Posterior vena cava (tissue), 2 donors: ENCODE measurements around the gene CACNG5. TPM values are rescaled to one million over a fixed set of nuclear protein-coding genes. Genes with fewer than 3 reads are reported as not detected.
"Not testable (repeated sequence)": the region's sequence is repeated elsewhere in the genome, so short reads cannot be mapped to it uniquely, and the experiment has no call there.

ENCODE experiments used
- DNase-seq: peaks from one replicate; pipeline ENCODE4 v3.0.0-alpha.2; 2020; ENCODE audit warnings: low spot score
- intact Hi-C, 2 donors: fragments of 100-400 bp; cut with DNase I; formaldehyde crosslinking; loops; one replicate each; pipeline versions ENCODE4 v1.14.1 to v1.14.2; 2022 to 2023
- total RNA-seq, 2 donors: library from RNA; stranded (reverse); fragmentation: NEBNext Ultra II Directional; extraction: Animal tissue kit (Norgen Biotek cat#: 25700); gene quantifications; one replicate each; pipeline ENCODE4 v1.2.1, GENCODE V29; 2021
- donor health status: DM: yes; HTN: yes; CAD: no.
- donor health status: DM: yes; HTN: yes; CAD: no.

The CACNG5 gene
- total RNA-seq, 2 donors from 2014 or later = not detected

DNA sequence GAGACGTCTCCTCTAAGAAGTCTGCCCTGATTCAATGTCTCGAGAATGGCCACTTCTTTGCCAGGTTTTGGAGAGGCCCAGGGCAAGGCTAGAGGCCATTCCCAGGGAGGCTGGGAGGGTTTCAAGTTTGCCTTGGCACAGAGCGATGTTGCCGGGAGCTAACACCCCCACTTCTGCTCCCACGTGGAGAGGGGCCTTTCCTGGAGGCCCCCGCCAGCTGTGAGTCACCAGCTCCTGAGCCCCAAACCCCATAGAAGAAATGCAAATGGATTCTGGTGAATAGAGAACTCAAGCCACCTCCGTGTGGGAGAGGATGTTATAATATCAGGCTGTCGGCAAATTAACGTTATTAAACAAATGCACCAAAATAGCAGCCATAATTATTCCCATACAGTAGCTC is 62.2 kb downstream of the CACNG5 start:
- DNase-seq = no peak
- intact Hi-C loops = no loop called here

DNA sequence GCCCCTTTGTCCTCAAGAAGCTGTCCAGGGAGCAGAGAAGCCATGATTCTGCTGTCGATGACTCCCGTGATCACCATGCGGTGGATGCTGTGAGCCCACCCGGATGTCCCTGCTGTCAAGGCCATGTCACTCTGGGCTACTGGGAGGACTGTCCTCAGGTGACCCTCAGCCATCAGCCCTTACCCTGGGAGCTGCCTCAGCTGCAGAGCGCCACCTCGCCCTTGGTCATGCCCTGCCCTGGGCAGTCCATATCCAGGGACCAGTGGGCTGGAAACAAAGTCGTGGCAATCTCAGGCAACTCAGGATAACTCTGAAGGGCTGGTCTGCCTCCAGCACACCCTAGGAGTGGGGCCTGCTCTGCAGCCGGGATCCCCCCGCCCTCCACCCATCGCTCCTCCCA is 63.6 kb downstream of the CACNG5 start:
- intact Hi-C loops = no loop called here
- DNase-seq = no peak

DNA sequence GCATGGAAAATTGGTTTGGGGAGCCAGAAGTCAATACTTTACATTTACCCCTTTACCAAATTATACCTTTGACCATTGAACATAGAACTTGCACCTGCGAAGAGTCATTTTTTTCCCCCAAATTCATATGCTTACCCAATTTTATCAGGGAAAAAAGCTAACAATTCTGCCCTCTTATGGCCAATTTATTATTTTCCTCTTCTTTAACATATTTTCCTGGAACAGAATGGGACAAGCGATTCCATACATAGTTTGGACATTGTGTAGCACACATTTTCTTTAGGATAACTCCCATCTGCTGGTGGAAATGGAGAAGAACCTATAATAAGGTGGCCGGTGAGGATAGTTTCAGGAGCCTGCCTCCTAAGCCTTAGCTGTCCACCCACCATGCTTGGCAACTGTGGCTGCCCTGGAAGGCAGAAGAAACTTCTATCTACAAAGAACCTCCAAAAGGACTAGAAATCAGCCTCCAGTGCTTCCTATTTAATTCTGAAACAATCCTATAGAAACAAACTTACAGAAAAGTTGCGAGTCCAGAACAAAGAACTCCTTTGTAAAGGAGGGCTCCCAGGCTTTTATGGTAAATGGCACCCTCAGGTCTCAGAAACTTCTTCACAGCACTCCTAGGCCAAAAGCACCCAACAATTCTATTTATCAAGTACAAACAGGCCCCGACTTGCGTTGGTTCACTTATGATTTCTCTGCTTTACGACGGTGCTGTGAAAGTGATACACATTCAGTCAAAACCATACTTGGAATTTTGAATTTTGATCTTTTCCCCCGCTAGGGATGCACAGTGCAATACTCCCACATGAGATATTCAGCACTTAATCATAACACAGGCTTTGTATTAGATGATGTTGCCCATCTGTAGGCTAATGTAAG is 65.5 kb downstream of the CACNG5 start:
- peak; percentile 29 for DNase-seq
- intact Hi-C loops = loop anchor here in 1 of 2 donors (5.0 to 10.0 kb wide), 2 partner anchors 173 to 1864 kb away; no protein-coding TSS in a partner anchor

DNA sequence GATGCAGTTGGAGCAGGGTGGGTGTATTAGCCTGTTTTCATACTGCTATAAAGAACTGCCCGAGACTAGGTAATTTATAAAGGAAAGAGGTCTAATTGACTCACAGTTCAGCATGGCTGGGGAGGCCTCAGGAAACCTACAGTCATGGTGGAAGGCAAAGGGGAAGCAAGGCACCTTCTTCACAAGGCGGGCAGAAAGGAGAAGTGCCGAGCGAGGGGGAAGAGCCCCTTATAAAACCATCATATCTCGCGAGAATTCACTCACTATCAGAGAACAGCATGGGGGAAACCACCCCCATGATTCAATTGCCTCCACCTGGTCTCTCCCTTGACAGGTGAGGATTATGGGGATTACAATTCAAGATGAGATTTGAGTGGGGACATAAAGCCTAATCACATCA is 68.4 kb downstream of the CACNG5 start:
- intact Hi-C loops = loop anchor here in 1 of 2 donors (5.0 to 10.0 kb wide), 2 partner anchors 176 to 1862 kb away; no protein-coding TSS in a partner anchor
- not testable (repeated sequence) for DNase-seq

DNA sequence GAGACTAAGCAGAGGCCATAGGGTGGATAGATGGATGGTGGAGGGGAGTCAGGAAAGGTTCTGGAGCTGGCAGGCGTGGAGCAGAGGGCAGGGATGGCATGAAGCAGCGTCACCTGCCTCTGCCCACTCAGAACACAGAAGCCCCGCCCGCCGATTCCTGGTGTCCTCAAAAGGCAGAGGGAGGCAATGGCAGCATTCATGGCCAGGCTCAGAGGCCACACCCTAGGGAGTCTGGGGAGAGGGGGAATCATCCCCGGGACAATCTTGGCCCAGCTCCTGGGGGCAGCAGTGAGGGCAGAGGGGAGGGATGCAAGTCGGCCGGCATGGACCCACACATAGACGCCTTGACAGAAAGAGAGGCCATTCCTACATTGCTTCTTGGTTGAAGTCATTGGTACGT is 68.9 kb downstream of the CACNG5 start:
- intact Hi-C loops = loop anchor here in 1 of 2 donors (5.0 to 10.0 kb wide), 2 partner anchors 176 to 1861 kb away; no protein-coding TSS in a partner anchor
- no peak for DNase-seq

DNA sequence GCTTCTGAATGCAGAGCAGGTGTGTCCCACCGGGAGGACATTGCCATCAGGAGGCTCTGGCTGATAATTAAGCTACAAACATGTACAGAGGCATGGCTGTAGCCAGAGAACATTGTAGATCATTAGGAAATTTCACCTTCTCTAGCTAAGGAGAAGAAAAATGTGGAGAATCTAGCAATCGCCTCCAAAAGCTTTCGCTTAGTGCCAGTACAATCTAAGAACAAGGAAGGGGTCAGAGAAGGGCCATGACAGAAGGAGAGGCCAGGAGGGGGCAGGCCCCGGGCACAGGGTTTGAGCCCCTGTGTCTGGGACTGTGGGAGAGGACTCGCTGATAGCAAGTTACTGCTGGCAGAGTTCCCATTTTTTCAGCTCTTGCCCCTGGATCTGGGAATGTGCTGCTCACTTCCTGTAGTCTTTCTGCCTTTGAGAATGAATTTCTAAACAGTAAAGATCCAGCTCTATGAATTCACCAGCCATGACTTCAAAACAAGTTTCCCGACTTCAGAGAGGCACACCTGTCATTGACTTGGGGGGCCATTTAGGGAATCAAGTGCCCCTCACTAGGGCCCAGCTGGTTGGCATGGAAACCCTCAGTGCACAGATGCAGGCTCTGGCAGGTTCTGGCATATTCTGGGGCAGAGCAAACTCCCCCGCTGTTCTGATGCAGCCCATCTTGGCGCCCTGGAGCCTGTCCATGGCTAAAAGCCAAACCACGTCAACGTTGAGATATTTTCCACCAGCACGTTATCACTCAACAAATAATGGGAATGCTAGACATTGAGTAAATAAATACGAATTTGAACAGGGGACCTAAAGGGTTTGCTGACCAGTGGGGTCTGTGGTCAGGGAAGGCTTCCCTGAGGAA is 70.1 kb downstream of the CACNG5 start:
- peak; percentile 72 for DNase-seq
- intact Hi-C loops = loop anchor here (5.0 to 10.0 kb wide), 4 partner anchors 178 to 1860 kb away; no protein-coding TSS in a partner anchor

DNA sequence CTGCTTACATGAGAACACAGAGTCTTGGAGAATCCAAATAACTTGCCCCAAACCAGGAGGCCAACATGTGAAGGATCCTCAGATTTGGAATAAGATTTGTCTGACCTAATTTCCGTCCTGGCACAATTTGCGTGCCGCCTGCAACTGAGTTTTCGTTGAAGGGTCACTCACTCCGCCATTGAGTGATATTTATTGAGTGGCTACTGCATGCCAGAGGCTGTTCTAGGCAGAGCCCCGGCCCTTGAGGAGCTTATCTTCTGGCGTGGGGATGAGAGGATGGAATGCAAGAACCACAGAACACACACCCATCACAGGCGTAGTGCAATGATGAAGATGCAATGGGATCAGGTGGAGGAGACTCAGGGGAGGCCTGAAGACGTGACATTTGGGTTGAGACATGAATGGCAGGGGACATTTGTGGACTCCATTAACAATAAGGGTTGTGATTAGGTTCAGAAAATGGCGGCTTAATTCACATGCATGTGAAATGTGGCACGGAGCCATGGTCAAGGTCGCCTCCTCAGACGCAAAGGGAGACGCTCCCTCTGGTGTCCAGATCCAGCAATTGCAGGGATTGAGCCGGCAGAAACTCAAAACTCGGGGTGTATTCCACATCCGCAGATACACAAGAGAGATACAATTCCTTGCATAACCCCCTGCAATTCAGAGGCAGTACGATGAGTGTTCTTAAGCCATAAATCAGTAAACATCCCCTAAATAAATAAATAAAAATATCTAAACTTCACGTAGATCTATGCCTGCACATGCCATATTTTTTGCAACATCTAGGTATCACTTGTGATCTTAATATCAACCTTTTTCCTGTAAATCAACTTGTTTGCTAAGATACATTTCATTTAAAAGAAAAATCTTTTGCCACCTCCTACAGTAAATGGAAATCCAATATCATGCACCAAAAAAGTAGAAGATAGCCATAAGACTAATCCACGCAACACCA is 71.7 kb downstream of the CACNG5 start:
- intact Hi-C loops = loop anchor here (5.0 to 10.0 kb wide), 3 partner anchors 189 to 1858 kb away; no protein-coding TSS in a partner anchor
- peak; percentile 93 for DNase-seq

DNA sequence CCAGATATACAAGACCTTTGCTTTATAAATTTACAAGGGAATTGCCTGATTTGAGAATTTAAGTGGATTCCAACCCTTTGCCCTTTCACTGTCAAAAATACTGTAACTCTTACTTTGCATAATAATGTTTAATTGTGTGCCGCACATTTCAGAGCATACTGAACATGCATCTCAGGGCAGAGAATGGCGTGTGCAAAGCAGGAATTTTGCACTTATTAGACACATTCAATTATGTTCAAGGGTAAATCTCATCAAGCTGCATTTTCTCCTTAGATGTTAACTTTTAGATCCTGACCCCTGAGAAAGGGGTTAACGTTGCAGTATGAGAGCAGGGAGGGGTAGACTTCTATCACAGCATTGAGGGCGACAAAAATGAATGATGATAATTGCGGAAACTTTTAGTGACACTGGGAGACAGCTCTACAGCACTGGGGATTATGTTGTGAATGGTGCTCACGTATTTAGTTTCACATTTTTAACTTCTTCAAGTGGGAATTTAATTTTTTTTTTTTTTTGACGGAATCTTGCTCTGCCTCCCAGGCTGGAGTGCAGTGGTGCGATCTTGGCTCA is 75.0 kb downstream of the CACNG5 start:
- intact Hi-C loops = loop anchor here (5.0 to 10.0 kb wide), 4 partner anchors 188 to 1855 kb away; no protein-coding TSS in a partner anchor
- DNase-seq = no peak

DNA sequence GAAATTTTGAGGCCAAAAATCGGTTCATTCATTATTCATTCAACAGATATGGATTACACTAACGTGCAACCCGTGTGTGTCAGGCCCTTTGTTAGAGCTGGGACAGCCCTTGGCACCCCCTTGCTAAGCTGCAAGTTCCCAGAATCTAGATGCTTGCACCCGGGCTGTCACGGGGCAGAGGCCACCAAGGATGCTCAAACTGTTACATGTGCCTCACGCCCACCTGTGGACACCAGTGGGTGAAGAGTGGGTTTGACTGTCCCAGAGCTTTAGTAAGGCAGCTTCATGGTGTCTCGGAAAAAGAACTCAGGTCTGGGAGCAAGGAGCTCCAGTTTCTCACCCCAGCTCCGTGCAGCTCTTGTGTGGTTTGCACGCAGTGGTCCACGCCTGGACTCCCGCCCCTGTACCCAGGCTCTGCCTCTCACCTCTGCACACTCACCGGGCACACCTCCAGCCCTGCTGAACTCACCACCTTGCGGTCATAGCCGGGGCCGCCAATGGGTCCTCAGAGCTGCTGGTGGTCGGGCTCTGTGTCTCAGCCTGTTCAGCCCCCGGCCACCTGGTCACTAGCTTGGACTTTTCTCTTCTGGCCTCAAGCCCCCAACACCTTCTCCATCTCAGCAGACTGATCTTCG is 75.9 kb downstream of the CACNG5 start:
- peak; percentile 81 for DNase-seq

DNA sequence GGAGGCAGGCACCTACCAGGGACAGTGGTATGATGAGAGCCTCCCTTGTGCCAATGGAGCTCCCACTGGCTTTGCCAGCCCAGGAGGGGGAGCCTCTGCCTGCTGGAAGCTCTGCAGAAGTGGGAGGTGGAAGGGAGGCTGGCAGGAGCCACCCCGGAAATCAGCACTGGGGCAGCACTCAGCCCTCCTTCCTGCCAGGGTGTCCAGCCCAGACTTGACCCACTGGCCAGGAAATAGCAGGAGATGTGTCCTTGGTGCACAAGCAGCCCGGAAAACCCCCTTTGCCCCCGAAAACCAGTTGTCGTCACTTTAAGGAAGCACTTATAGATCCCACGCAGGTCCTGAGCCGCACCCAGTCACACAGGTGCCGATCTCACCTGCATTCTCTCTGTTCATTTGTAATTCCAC is 80.3 kb downstream of the CACNG5 start:
- DNase-seq = peak; percentile 38
- intact Hi-C loops = no loop called here

More for the DNA sequence above, 75.9 kb downstream of the CACNG5 start:
- intact Hi-C loops = loop anchor here in 1 of 2 donors (5.0 kb wide), 1 partner anchor 188 kb away; no protein-coding TSS in a partner anchor

DNA sequence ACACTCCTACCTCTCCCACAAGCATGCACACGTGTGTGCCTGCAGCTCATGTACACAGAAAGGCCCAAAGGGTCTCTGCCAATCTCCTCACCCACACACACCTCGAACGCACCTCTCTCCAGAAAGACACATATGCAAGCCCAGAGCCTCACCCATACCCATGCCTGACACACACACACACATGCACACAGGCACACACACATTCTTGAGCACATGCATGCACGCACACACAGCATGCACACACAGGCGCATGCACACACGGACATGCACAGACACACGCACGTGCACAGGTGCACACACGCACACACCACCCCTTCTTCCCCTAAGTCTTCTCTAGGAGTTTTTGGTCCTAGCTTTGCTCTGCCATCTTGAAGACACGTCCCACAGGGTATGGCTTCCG is 80.9 kb downstream of the CACNG5 start:
- DNase-seq = peak; percentile 17
- intact Hi-C loops = no loop called here

DNA sequence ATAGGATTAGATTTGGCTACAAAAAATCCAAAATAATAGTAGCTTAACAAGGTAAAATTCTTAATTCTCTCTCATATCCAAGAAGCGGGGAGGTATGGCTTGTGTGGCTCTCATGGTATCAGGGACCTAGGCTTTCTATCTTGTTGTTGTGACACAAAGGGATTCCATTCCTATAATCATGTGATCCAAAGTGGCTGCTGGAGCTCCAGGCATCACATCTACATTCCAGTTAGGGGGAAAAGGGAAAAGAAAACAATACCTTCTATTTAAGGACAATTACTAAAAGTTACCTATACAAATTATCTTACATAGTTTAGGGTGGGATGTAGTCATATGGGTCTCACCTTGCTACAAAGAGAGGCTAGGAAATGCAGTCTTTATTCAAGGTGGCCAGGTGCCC is 82.0 kb downstream of the CACNG5 start:
- DNase-seq = no peak
- intact Hi-C loops = no loop called here

DNA sequence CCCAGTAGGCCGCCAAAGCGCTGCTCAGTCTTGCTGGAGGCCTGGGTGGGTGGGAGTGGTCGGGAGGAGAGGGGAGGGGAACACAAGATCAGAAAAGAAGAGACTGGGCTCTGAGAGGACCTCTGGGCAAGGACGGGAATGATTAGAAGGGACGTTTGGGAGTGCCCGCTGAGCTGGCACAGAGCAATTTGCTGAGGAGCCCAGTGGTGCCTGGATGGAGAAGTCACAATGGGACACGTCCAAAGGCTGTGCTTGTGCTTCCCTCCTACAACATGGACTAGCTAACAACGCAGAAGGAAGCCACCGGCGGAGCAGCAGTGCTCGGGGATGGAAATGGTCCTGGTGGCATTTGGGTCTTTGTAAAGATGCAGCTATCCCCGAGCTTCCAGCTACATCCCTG is 84.0 kb downstream of the CACNG5 start:
- peak; percentile 58 for DNase-seq
- intact Hi-C loops = no loop called here

DNA sequence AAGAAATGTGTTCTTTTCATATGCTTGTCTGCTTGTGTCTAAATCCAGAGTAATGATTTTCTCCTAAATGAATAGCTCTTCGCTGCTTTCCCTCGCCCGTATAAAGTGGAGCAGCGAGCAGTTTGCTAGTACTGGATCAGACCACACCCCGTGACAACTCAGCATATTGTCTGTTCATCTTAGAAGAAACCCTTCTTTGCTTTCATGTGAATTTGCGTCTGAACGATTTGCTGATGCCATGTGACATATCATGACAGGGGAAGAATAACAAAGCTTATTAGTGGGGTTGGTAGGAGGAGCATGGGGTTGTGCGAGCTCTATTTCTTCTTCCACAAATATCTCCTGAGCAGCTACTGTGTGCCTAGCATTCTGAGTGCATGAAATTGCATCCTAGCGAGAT is 85.5 kb downstream of the CACNG5 start:
- intact Hi-C loops = no loop called here
- no peak for DNase-seq

DNA sequence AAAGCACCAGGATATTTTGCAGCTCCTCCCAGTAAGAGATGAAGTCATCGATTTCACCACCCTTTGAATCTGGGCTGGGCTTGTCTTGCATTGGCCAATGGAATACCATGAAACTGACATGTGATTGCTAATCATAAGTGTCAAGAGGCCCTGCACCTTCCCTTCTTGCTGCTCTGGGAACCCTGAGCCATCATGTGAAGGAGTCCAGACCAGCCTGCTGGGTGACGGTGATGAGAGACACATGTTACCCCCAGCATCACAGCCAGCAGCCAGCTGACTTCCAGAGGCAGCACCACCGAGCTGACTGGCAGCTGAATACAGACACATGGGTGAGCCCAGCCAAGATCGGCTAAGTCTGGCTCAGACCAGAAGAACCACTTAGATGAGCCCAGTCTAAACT is 86.0 kb downstream of the CACNG5 start:
- intact Hi-C loops = no loop called here

DNA sequence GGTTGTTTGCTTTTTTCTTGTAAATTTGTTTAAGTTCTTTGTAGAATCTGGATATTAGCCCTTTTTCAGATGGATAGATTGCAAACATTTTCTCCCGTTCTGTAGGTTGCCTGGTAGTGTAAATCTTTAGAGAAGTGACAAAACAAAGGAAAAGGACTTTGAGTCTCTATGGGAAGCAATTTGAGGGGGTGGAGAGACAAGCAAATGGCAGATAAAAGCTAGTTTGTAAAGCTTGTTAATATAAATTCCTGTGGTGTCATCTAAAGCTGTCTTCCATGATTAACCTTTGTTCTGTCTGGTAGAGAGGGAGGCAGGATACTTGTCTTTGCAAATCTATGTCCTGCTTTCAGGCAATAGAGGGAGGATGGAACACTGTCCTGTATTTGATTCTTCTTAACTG is 89.0 kb downstream of the CACNG5 start:
- intact Hi-C loops = no loop called here
- no peak for DNase-seq

More for the DNA sequence above, 86.0 kb downstream of the CACNG5 start:
- peak; percentile 60 for DNase-seq

DNA sequence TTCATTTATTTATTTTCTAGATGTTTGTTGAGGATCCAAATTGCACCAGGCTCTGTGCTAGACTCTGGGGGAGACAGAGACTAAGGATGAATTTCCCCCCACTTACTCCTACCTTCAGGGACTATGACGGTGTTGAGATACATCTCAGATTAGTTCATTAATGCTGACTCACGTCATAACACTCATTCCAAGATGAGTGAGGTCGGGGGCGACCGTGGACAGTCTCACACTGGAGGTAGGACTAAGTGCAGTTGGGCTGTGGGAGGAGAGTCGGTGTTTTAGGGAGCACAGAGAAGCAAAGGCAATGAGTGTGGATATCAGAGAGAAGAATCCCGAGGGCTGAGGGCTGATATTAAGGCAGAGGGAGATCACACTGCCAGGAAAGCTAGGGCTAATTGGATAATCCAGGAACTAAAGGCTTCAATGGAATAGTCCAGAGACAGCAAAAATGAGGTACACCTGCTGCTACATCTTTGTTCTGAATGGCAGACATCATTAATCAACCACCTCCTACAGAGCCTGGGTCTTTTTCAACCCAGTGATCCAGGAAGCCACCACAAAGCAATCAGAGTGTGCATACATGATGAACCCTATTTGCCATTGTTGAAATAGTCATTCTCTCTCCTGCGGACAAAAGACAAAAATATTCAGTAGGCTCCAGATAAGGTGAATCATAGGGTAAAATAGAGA is 91.0 kb downstream of the CACNG5 start:
- intact Hi-C loops = no loop called here
- peak; percentile 10 for DNase-seq
